Stimulated activated CD4-positive, alpha-beta T cell treated with anti-CD3 and anti-CD28 coated beads, Interleukin-4, amount 100 ng/mL, for 4 hours (primary cell): ENCODE measurements around the gene PLA2G2D.
A peak's percentile ranks its signal among the peaks of the same experiment; 100 is the strongest.

Experiments
- DNase-seq, 2 experiments: peaks; one replicate each; pipeline ENCODE4 v3.0.0-alpha.2; 2020

PLA2G2D gene

GRCh38 chr1:20119347-20119746 is at the start of gene PLA2G2D:
PLA2G2D (minus strand) TSS chr1:20119536; CDS start chr1:20119498, 38 bp downstream.
- DNase-seq: no peak

GRCh38 chr1:20168564-20169491 is 49.5 kb upstream of the PLA2G2D start:
- no peak for DNase-seq

- DNase-seq: no peak
Measured at GRCh38 chr1:20167126-20167525, 47.8 kb upstream of the PLA2G2D start.

- DNase-seq: no peak
Measured at GRCh38 chr1:20166051-20166450, 46.7 kb upstream of the PLA2G2D start.

GRCh38 chr1:20165522-20165951 is 46.2 kb upstream of the PLA2G2D start:
- no peak for DNase-seq

GRCh38 chr1:20164694-20165202 is 45.4 kb upstream of the PLA2G2D start:
- no peak for DNase-seq

- no peak for DNase-seq
Measured at GRCh38 chr1:20160034-20160433, 40.7 kb upstream of the PLA2G2D start.

GRCh38 chr1:20158358-20159070 is 39.2 kb upstream of the PLA2G2D start:
- DNase-seq: peak in 1 of 2 experiments; percentile 22

- DNase-seq: no peak
Measured at GRCh38 chr1:20154301-20154831, 35.0 kb upstream of the PLA2G2D start.

GRCh38 chr1:20153000-20153418 is 33.7 kb upstream of the PLA2G2D start:
- no peak for DNase-seq

GRCh38 chr1:20152599-20152930 is 33.2 kb upstream of the PLA2G2D start:
- no peak for DNase-seq

- DNase-seq: peak; percentile 69 to 76
Measured at GRCh38 chr1:20151906-20152598, 32.7 kb upstream of the PLA2G2D start.

- DNase-seq: no peak
Measured at GRCh38 chr1:20150969-20151368, 31.6 kb upstream of the PLA2G2D start.

- no peak for DNase-seq
Measured at GRCh38 chr1:20150326-20150705, 31.0 kb upstream of the PLA2G2D start.

- no peak for DNase-seq
Measured at GRCh38 chr1:20149601-20150325, 30.4 kb upstream of the PLA2G2D start.

- no peak for DNase-seq
Measured at GRCh38 chr1:20148571-20149500, 29.5 kb upstream of the PLA2G2D start.

- no peak for DNase-seq
Measured at GRCh38 chr1:20147846-20148570, 28.7 kb upstream of the PLA2G2D start.

- no peak for DNase-seq
Measured at GRCh38 chr1:20143734-20144565, 24.6 kb upstream of the PLA2G2D start.

- no peak for DNase-seq
Measured at GRCh38 chr1:20143318-20143717, 24.0 kb upstream of the PLA2G2D start.
